VCaP (cell line): Measurements from ENCODE around the gene GLCCI1.

Experiments
- H3K27ac ChIP-seq: fragments of 450-650 bp; 2 replicates; pipeline ENCODE4 v1.5.1; 2017
- CTCF ChIP-seq: fragments of 450-650 bp; conservative IDR thresholded peaks from 2 replicates; pipeline ENCODE4 v1.5.1; 2017; ENCODE audit warnings: mild to moderate bottlenecking, moderate library complexity

The GLCCI1 gene

DNA sequence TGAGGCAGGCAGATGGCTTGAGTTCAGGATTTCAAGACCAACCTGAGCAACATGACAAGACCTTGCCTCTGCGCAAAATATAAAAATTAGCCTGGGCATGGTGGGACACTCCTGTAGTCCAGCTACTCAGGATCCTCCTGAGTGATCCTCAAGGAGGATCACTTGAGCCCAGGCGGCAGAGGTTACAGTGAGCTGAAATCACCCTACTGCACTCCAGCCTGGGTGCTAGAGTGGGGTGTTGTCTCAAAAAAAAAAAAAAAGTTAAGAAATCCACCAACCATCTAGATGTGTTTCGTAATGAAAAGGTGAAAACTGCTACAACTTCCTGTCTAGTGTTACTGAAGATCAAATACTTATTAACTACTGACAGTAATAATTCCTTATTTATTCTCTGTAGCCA lies 8.1 kb downstream of the GLCCI1 start:
- no peak overlapping the region for H3K27ac ChIP-seq
- no peak for TF ChIP-seq CTCF

GRCh38 chr7:7977774-7978173 lies 9.2 kb downstream of the GLCCI1 start:
- TF ChIP-seq CTCF: no peak
- no peak overlapping the region for H3K27ac ChIP-seq

- no peak for TF ChIP-seq CTCF
- H3K27ac ChIP-seq: no peak overlapping the region
Observed at GRCh38 chr7:7978860-7979259, 10.3 kb downstream of the GLCCI1 start.

- no peak for TF ChIP-seq CTCF
- H3K27ac ChIP-seq: no peak overlapping the region
Observed at GRCh38 chr7:7979558-7979957, 11.0 kb downstream of the GLCCI1 start.

- H3K27ac ChIP-seq: no peak overlapping the region
- TF ChIP-seq CTCF: no peak
Observed at GRCh38 chr7:7980134-7980533, 11.5 kb downstream of the GLCCI1 start.

DNA sequence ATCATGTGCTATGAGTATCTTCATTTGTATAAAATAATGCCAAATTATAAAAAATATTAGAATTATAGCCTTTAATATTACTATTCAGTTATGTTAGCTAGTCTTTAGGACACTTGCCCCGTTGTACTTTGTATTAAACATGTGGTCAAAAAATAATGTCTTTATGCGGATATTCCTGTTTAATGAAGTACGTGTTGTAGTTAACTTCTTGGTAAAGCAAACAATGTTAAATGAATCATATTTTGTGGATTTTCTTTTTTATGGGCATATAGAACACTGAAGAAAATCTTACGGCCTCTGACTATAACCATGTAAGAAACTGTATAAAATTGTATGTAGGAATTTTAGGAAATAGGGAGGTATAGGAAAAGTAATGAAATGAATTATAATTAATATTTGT lies 14.3 kb downstream of the GLCCI1 start:
- no peak for TF ChIP-seq CTCF
- no peak overlapping the region for H3K27ac ChIP-seq

GRCh38 chr7:7984424-7984823 lies 15.8 kb downstream of the GLCCI1 start:
- no peak overlapping the region for H3K27ac ChIP-seq
- no peak for TF ChIP-seq CTCF

GRCh38 chr7:7988706-7989105 lies 20.1 kb downstream of the GLCCI1 start:
- TF ChIP-seq CTCF: no peak

More at GRCh38 chr7:7988706-7989105, 20.1 kb downstream of the GLCCI1 start:
- no peak overlapping the region for H3K27ac ChIP-seq
